GM12878 (cell line): ENCODE data around the gene CHRNE. TPM values are rescaled to one million over a fixed set of nuclear protein-coding genes. Genes with fewer than 3 reads are reported as not detected.

Experiments used
- CBX3 ChIP-seq: fragments of 200-600 bp; sonication (generic); IDR thresholded peaks from 2 replicates; pipeline ENCODE4 v1.6.1; 2016; ENCODE audit warnings: low read depth, borderline replicate concordance
- CHD2 ChIP-seq: IDR thresholded peaks from 2 replicates; pipeline ENCODE4 v1.6.1; 2011; ENCODE audit warnings: low read depth, low read length, improper control_type of control experiment, borderline replicate concordance
- CTCF ChIP-seq, 3 experiments: IDR thresholded peaks in 2 of 3; conservative IDR thresholded peaks in 1 of 3; 2 replicates each; pipeline ENCODE4 v1.5.1; 2011; ENCODE audit warnings: low read depth in 3 of 3, low read length in 3 of 3, mild to moderate bottlenecking in 3 of 3, control low read depth in 2 of 3, moderate library complexity in 2 of 3, inconsistent platforms in 1 of 3, mixed read lengths in 1 of 3; ENCODE audit not compliant: control insufficient read depth in 2 of 3, insufficient read depth in 1 of 3; ENCODE audit errors: extremely low read depth in 1 of 3
- MEF2B ChIP-seq: fragments of 450-650 bp; IDR thresholded peaks from 2 replicates; pipeline ENCODE4 v1.6.1; 2018; ENCODE audit warnings: mild to moderate bottlenecking, moderate library complexity; ENCODE audit not compliant: partially characterized antibody, poor library complexity, severe bottlenecking
- POU2F2 ChIP-seq: IDR thresholded peaks from 3 replicates; pipeline ENCODE4 v1.6.1; 2011; ENCODE audit warnings: low read depth, mild to moderate bottlenecking, low read length, borderline replicate concordance
- RELB ChIP-seq: fragments of 450-650 bp; IDR thresholded peaks from 2 replicates; pipeline ENCODE4 v1.6.1; 2017; ENCODE audit warnings: low read depth, mild to moderate bottlenecking, moderate library complexity
- RUNX3 ChIP-seq: IDR thresholded peaks from 2 replicates; pipeline ENCODE4 v1.6.1; 2012; ENCODE audit warnings: low read length, inconsistent platforms
- SMC3 ChIP-seq: IDR thresholded peaks from 2 replicates; pipeline ENCODE4 v1.6.1; 2011; ENCODE audit warnings: low read length, improper control_type of control experiment, borderline replicate concordance
- SUPT20H ChIP-seq: IDR thresholded peaks from 2 replicates; pipeline ENCODE4 v1.6.1; 2011; ENCODE audit warnings: low read depth, mild to moderate bottlenecking, low read length, moderate library complexity, borderline replicate concordance; ENCODE audit not compliant: control insufficient read depth
- YY1 ChIP-seq: IDR thresholded peaks from 2 replicates; pipeline ENCODE4 v1.6.1; 2011; ENCODE audit warnings: low read depth, mild to moderate bottlenecking, low read length
- polyA plus RNA-seq, 11 experiments: library from polyadenylated mRNA; depleted of rRNA in 4 of 11; unstranded in 6 of 11; stranded (reverse) in 5 of 11; fragments of >200 nt; fragmentation: Nextera tagmentation in 4 of 11; fragmentation: Illumina TruSeq in 1 of 11; extraction: Ambion mirVana in 4 of 11; extraction: Trizol in 1 of 11; gene quantifications; 1 replicate in 1 of 11; 2 replicates in 10 of 11; pipeline versions ENCODE4 v1.2.1 to v1.2.3, GENCODE V29; 2011 to 2016; ENCODE audit warnings: inconsistent platforms in 2 of 11, missing spikeins in 2 of 11, low read depth in 1 of 11
- total RNA-seq, 4 experiments: library from RNA; depleted of rRNA in 3 of 4; stranded (reverse); fragments of >200 nt in 3 of 4; fragmentation: Illumina TruSeq in 1 of 4; extraction: Trizol in 1 of 4; gene quantifications; 2 replicates each; pipeline versions ENCODE4 v1.2.1 to v1.2.3, GENCODE V29; 2013 to 2021
- TF ChIP-seq, protein P1 (sequence below): fragments of 150-350 bp; IDR thresholded peaks from 2 replicates; pipeline ENCODE4 v1.6.1; 2014; ENCODE audit warnings: mild to moderate bottlenecking, low read depth, low read length

The CHRNE gene
- total and polyA plus RNA-seq, 10 of the 15 experiments (the other 5 are each of a cell fraction or from before 2014, with no cell fraction given) = 0.05 to 0.11 (median 0.08) TPM; not detected in 6

- TF ChIP-seq RELB = no peak
- peak; percentile 97; the same call in 2 of the 3 replicates for TF ChIP-seq POU2F2
- TF ChIP-seq, protein P1, sequence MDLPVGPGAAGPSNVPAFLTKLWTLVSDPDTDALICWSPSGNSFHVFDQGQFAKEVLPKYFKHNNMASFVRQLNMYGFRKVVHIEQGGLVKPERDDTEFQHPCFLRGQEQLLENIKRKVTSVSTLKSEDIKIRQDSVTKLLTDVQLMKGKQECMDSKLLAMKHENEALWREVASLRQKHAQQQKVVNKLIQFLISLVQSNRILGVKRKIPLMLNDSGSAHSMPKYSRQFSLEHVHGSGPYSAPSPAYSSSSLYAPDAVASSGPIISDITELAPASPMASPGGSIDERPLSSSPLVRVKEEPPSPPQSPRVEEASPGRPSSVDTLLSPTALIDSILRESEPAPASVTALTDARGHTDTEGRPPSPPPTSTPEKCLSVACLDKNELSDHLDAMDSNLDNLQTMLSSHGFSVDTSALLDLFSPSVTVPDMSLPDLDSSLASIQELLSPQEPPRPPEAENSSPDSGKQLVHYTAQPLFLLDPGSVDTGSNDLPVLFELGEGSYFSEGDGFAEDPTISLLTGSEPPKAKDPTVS = no peak
- TF ChIP-seq CTCF (IDR thresholded peaks at IDR 0.05 in 2 of 3, conservative IDR thresholded peaks at IDR 0.05 in 1 of 3; ENCODE audit: control insufficient read depth in 2 of 3, extremely low read depth in 1 of 3, insufficient read depth in 1 of 3, low read depth in 3 of 3, low read length in 3 of 3) = peak; percentile 84 to 88 (median 87)
- no peak for TF ChIP-seq SUPT20H
- TF ChIP-seq CBX3 = no peak
- peak; percentile 75; the same call in 1 of the 2 replicates for TF ChIP-seq SMC3
- TF ChIP-seq YY1 = peak; percentile 52; the same call in 1 of the 2 replicates
- TF ChIP-seq RUNX3 = 0 out of 2 replicates have a peak, but pooled peaks have one; percentile 28
- TF ChIP-seq MEF2B = peak; percentile 57
- TF ChIP-seq CHD2 = no peak
Observed at GRCh38 chr17:4881761-4882555, 20.9 kb downstream of the CHRNE start (continued).
